ENCODE results near the gene VWA3A. TPM values are rescaled to one million over a fixed set of nuclear protein-coding genes. Genes with fewer than 3 reads are reported as not detected.
A peak's percentile ranks its signal among the peaks of the same experiment; 100 is the strongest.

The VWA3A gene
- total RNA-seq, 2 donors from 2014 or later, result 0.33 to 0.52 TPM

DNA sequence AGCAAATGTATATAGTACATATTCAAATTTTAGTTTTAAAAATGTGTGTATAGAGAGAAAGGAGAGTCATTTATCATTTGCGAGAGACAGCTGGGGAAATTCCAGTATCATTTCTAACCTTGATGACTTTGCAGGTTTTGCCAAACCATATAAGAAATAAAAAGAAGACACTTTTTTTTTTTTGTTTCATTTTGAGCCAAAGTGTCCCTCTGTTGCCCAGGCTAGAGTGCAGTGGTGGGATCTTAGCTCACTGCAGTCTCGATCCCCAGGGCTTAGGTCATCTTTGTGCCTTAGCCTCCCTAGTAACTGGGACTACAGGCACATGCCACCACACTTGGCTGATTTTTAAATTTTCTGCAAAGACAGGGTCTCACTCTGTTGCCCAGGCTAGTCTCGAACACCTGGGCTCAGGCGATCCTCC is 38.4 kb upstream of the VWA3A start:
- ATAC-seq, result no peak
- H3K27me3 ChIP-seq, result no peaks in the 10 kb centered on the region
- H3K36me3 ChIP-seq (replicated peaks in 1 of 2; ENCODE audit: insufficient read depth in 1 of 2, low read depth in 2 of 2), result no peaks in the 10 kb centered on the region
- no peak for DNase-seq
- H3K4me1 ChIP-seq, result no peaks in the 10 kb centered on the region
- intact Hi-C loops (cut with DNase I), result no loop called here
- H3K4me3 ChIP-seq, result no peak overlapping the region
- H3K9me3 ChIP-seq, result no peaks in the 10 kb centered on the region
- no peak overlapping the region for H3K27ac ChIP-seq
- TF ChIP-seq POLR2A (IDR thresholded peaks at IDR 0.05), result no peak
- TF ChIP-seq, protein P1, sequence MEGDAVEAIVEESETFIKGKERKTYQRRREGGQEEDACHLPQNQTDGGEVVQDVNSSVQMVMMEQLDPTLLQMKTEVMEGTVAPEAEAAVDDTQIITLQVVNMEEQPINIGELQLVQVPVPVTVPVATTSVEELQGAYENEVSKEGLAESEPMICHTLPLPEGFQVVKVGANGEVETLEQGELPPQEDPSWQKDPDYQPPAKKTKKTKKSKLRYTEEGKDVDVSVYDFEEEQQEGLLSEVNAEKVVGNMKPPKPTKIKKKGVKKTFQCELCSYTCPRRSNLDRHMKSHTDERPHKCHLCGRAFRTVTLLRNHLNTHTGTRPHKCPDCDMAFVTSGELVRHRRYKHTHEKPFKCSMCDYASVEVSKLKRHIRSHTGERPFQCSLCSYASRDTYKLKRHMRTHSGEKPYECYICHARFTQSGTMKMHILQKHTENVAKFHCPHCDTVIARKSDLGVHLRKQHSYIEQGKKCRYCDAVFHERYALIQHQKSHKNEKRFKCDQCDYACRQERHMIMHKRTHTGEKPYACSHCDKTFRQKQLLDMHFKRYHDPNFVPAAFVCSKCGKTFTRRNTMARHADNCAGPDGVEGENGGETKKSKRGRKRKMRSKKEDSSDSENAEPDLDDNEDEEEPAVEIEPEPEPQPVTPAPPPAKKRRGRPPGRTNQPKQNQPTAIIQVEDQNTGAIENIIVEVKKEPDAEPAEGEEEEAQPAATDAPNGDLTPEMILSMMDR (IDR thresholded peaks at IDR 0.05), result no peak
- whole genome bisulfite sequencing, 2 donors, result 85 to 91% methylated on average over 3 to 4 of the region's 4 CpGs

DNA sequence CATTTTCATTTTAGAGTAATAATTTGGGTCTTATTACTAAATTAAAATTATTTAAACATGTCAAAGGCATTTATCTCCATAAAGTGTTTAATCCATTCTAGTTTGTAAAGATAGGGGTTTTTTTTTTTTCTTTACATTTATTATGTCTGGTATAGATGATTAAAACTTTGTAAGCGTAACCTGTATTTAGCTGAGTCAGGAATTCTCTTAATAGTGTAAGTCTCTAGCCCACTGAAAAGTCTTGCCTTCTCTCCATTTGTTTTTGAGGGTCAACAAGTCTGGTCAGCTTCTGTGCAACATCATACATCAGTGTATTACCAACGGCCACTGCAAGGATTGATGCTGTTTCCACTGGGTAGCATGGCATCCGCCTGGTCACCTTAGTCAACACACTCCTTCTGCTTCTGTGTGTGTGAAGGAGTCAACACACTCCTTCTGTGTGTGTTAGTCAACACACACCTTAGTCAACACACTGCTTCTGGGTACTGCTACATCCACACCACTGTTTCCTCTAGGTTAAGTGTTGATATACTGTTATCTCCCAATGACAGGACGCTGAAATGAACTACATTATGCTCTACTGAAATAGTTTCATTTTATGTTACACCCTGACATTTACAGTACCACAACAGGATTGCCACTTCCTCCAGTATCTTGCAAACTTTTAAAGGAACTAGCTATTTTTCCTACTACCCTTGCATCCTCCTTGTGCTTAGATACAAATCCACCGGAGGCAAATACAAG is 37.3 kb upstream of the VWA3A start:
- Histone ChIP-seq H3K4me1 (no peaks in the 10 kb centered on the region), H3K9me3 (no peaks in the 10 kb centered on the region), H3K27me3 (no peaks in the 10 kb centered on the region), H3K4me3 (no peak overlapping the region), H3K36me3 (replicated peaks in 1 of 2; ENCODE audit: insufficient read depth in 1 of 2, low read depth in 2 of 2) (no peaks in the 10 kb centered on the region), H3K27ac (no peak overlapping the region)
- DNase-seq (no peak), ATAC-seq (no peak)
- 74 to 85% methylated on average over 5 of the region's 5 CpGs for WGBS, 2 donors
- no peak for TF ChIP-seq POLR2A (IDR thresholded peaks at IDR 0.05)
- TF ChIP-seq, protein P1 (IDR thresholded peaks at IDR 0.05), result no peak
- intact Hi-C loops (cut with DNase I), result no loop called here

DNA sequence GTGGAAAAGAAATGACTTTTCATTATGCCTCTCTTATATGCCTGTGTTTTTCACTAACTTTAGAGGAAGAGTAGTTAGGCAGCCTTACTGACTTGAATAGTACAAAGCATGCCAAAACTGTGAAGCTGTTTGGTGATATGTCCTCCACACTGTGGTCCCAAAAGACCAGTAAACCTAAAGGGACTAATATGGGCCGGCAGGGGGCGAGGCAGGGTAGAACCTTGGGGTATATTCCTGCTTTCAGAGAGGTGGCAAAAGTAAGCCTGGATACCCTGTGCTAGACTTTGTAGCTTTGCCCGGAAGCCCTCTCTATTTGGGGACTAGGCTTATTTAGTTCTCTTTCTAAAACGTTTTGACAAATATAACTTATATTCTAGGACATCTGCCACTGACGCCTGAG is 36.5 kb upstream of the VWA3A start:
- H3K36me3 ChIP-seq (replicated peaks in 1 of 2; ENCODE audit: insufficient read depth in 1 of 2, low read depth in 2 of 2), result no peaks in the 10 kb centered on the region
- TF ChIP-seq POLR2A (IDR thresholded peaks at IDR 0.05), result no peak
- TF ChIP-seq, protein P1 (IDR thresholded peaks at IDR 0.05), result peak in 1 of 7 experiments; percentile 5
- H3K4me3 ChIP-seq, result no peak overlapping the region
- DNase-seq (peak in 2 of 4 donors; percentile 4 to 21), ATAC-seq (no peak)
- intact Hi-C loops (cut with DNase I), result no loop called here
- H3K27me3 ChIP-seq, result no peaks in the 10 kb centered on the region
- WGBS, 2 donors, result 67 to 72% methylated on average over 5 of the region's 5 CpGs
- no peaks in the 10 kb centered on the region for H3K9me3 ChIP-seq
- no peak overlapping the region for H3K27ac ChIP-seq
- H3K4me1 ChIP-seq, result no peaks in the 10 kb centered on the region

DNA sequence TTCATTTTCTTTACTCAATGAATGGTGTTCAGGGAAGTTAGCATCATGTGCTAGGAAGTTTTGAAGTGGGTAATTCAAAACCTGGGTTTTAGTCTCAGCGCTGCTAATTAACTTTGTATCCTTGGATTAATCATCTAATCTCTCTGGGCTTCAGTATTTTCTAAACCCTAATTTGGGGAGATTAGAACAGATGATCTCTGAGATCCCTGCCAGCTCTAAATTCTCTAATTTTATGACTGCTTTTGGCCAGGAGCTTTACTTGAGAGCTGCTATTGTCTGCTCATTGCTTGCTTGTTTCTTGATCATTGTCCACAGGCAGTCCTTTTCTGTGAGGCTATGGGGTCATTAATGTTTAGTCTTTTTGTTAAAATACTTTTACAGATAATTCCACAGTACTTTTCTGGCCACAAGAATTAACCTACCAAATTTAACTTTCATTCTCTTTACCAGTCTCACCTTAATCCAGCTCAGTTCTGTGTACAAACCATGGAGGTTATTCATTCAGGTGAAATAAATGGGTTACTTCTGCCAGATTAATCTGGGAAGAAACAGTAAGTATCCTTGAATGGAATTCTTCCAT is 28.4 kb upstream of the VWA3A start:
- Histone ChIP-seq H3K4me3 (no peak overlapping the region), H3K27me3 (no peaks in the 10 kb centered on the region), H3K4me1 (no peaks in the 10 kb centered on the region), H3K36me3 (replicated peaks in 1 of 2; ENCODE audit: insufficient read depth in 1 of 2, low read depth in 2 of 2) (no peaks in the 10 kb centered on the region), H3K27ac (no peak overlapping the region), H3K9me3 (no peaks in the 10 kb centered on the region)
- TF ChIP-seq POLR2A (IDR thresholded peaks at IDR 0.05), result no peak
- TF ChIP-seq, protein P1 (IDR thresholded peaks at IDR 0.05), result no peak
- no peak for DNase-seq
- no peak for ATAC-seq
- 84 to 87% methylated on average over 1 of the region's 1 CpG for WGBS, 2 donors
- intact Hi-C loops (cut with DNase I), result no loop called here

Data from body of pancreas (tissue), 4 donors.